Left ventricle myocardium superior (tissue), 1 donor: ENCODE measurements around the gene NUBP2. TPM values are rescaled to one million over a fixed set of nuclear protein-coding genes. Genes with fewer than 3 reads are reported as not detected.

ENCODE experiments used
- microRNA-seq: library from miRNA; unstranded; fragments of <30 nt; microRNA quantifications from one replicate; pipeline ENCODE4 v1.2.0, GENCODE V29; 2020; ENCODE audit warnings: borderline number of aligned reads
- total RNA-seq: library from RNA; stranded (reverse); fragmentation: NEBNext Ultra II Directional; extraction: Animal tissue kit (Norgen Biotek cat#: 25700); gene quantifications from one replicate; pipeline ENCODE4 v1.2.1, GENCODE V29; 2021
- donor health status: DM: no; HTN: yes; CAD: no; lungs with severe emphysema.

NUBP2 gene
- total RNA-seq, 1 donor from 2014 or later, result 36.6 TPM

Small RNAs within 50 kb of the gene (microRNA-seq; reads per million reads assigned to microRNA genes)
- gene MIR3177, result not detected

Other genes with a start within 250 kb of the NUBP2 start
- 28.8 TPM for gene TMEM204, start 249.3 kb upstream of the NUBP2 start, total RNA-seq
- gene IFT140, start 170.9 kb upstream of the NUBP2 start, total RNA-seq, result 7.5 TPM
- gene CRAMP1, start 170.6 kb upstream of the NUBP2 start, total RNA-seq, result 11.3 TPM
- gene JPT2, start 104.7 kb upstream of the NUBP2 start, total RNA-seq, result 41.6 TPM
- 80.3 TPM for gene MAPK8IP3, start 76.8 kb upstream of the NUBP2 start, total RNA-seq
- gene NME3, start 11.4 kb upstream of the NUBP2 start, total RNA-seq, result 38.3 TPM
- gene EME2, start 10.2 kb upstream of the NUBP2 start, total RNA-seq, result 8.1 TPM
- 85.9 TPM for gene MRPS34, start 9.8 kb upstream of the NUBP2 start, total RNA-seq
- 40.8 TPM for gene SPSB3, start 389 bp upstream of the NUBP2 start, total RNA-seq
- gene IGFALS, start 10.7 kb downstream of the NUBP2 start, total RNA-seq, result not detected
- gene HAGH, start 43.9 kb downstream of the NUBP2 start, total RNA-seq, result 182 TPM
- 30.0 TPM for gene FAHD1, start 44.2 kb downstream of the NUBP2 start, total RNA-seq
- gene MEIOB, start 89.2 kb downstream of the NUBP2 start, total RNA-seq, result not detected
- not detected for gene HS3ST6, start 135.5 kb downstream of the NUBP2 start, total RNA-seq
- gene MSRB1, start 160.2 kb downstream of the NUBP2 start, total RNA-seq, result 25.9 TPM
- gene RPL3L, start 171.7 kb downstream of the NUBP2 start, total RNA-seq, result 315 TPM
- 769 TPM for gene NDUFB10, start 176.6 kb downstream of the NUBP2 start, total RNA-seq
- 788 TPM for gene RPS2, start 181.9 kb downstream of the NUBP2 start, total RNA-seq
- gene RNF151, start 183.9 kb downstream of the NUBP2 start, total RNA-seq, result not detected
- 24.4 TPM for gene TBL3, start 189.1 kb downstream of the NUBP2 start, total RNA-seq
- gene NOXO1, start 198.5 kb downstream of the NUBP2 start, total RNA-seq, result not detected
- gene GFER, start 201.2 kb downstream of the NUBP2 start, total RNA-seq, result 32.2 TPM
- gene SYNGR3, start 207.0 kb downstream of the NUBP2 start, total RNA-seq, result 1.0 TPM
- 16.0 TPM for gene ZNF598, start 226.9 kb downstream of the NUBP2 start, total RNA-seq
- not detected for gene NPW, start 236.8 kb downstream of the NUBP2 start, total RNA-seq
- 235 TPM for gene NHERF2, start 243.9 kb downstream of the NUBP2 start, total RNA-seq